Fibroblast of skin of scalp (primary cell): ENCODE data around the gene SCN3A.

ENCODE experiments used
- DNase-seq: peaks from one replicate; pipeline ENCODE4 v3.0.0-alpha.2; 2013

The SCN3A gene

GRCh38 chr2:165112133-165112573, 91.7 kb downstream of the SCN3A start:
- no peak for DNase-seq

- no peak for DNase-seq
Measured at GRCh38 chr2:165110394-165110793, 93.5 kb downstream of the SCN3A start.

GRCh38 chr2:165109915-165110314, 93.9 kb downstream of the SCN3A start:
- DNase-seq, result no peak

GRCh38 chr2:165105926-165106325, 97.9 kb downstream of the SCN3A start:
- peak; percentile 22 for DNase-seq

GRCh38 chr2:165087933-165088901, 115.6 kb downstream of the SCN3A start:
- DNase-seq, result no peak

- DNase-seq, result no peak
Measured at GRCh38 chr2:165086337-165086736, 117.5 kb downstream of the SCN3A start.

- no peak for DNase-seq
Measured at GRCh38 chr2:165083326-165083725, 120.5 kb downstream of the SCN3A start.

GRCh38 chr2:165082479-165082878, 121.4 kb downstream of the SCN3A start:
- DNase-seq, result no peak

GRCh38 chr2:165081276-165081675, 122.6 kb downstream of the SCN3A start:
- DNase-seq, result no peak

GRCh38 chr2:165079432-165079831, 124.4 kb downstream of the SCN3A start:
- DNase-seq, result no peak

GRCh38 chr2:165078913-165079312, 124.9 kb downstream of the SCN3A start:
- no peak for DNase-seq

- DNase-seq, result no peak
Measured at GRCh38 chr2:165074884-165075283, 129.0 kb downstream of the SCN3A start.

- no peak for DNase-seq
Measured at GRCh38 chr2:165074323-165074722, 129.5 kb downstream of the SCN3A start.

GRCh38 chr2:165070076-165070475, 133.8 kb downstream of the SCN3A start:
- DNase-seq, result no peak

- DNase-seq, result peak; percentile 12
Measured at GRCh38 chr2:165069151-165069550, 134.7 kb downstream of the SCN3A start.

GRCh38 chr2:165068487-165068757, 135.4 kb downstream of the SCN3A start:
- no peak for DNase-seq

- peak; percentile 50 for DNase-seq
Measured at GRCh38 chr2:165067643-165068486, 136.0 kb downstream of the SCN3A start.

GRCh38 chr2:165064743-165065142, 139.1 kb downstream of the SCN3A start:
- no peak for DNase-seq

- DNase-seq, result no peak
Measured at GRCh38 chr2:165060411-165060810, 143.4 kb downstream of the SCN3A start.

- no peak for DNase-seq
Measured at GRCh38 chr2:165058476-165059265, 145.2 kb downstream of the SCN3A start.

- no peak for DNase-seq
Measured at GRCh38 chr2:165057931-165058330, 145.9 kb downstream of the SCN3A start.

- no peak for DNase-seq
Measured at GRCh38 chr2:165057308-165057707, 146.5 kb downstream of the SCN3A start.

GRCh38 chr2:165056564-165056963, 147.3 kb downstream of the SCN3A start:
- DNase-seq, result no peak
